HG03439 (cell line): Measurements from ENCODE around the gene AFF2.

Experiments used
- ATAC-seq: cut with Tn5 transposase; IDR thresholded peaks from one replicate; pipeline ENCODE4 v1.9.1; 2021; ENCODE audit warnings: mild to moderate bottlenecking, moderate library complexity; ENCODE audit not compliant: unreplicated experiment

AFF2 gene

DNA sequence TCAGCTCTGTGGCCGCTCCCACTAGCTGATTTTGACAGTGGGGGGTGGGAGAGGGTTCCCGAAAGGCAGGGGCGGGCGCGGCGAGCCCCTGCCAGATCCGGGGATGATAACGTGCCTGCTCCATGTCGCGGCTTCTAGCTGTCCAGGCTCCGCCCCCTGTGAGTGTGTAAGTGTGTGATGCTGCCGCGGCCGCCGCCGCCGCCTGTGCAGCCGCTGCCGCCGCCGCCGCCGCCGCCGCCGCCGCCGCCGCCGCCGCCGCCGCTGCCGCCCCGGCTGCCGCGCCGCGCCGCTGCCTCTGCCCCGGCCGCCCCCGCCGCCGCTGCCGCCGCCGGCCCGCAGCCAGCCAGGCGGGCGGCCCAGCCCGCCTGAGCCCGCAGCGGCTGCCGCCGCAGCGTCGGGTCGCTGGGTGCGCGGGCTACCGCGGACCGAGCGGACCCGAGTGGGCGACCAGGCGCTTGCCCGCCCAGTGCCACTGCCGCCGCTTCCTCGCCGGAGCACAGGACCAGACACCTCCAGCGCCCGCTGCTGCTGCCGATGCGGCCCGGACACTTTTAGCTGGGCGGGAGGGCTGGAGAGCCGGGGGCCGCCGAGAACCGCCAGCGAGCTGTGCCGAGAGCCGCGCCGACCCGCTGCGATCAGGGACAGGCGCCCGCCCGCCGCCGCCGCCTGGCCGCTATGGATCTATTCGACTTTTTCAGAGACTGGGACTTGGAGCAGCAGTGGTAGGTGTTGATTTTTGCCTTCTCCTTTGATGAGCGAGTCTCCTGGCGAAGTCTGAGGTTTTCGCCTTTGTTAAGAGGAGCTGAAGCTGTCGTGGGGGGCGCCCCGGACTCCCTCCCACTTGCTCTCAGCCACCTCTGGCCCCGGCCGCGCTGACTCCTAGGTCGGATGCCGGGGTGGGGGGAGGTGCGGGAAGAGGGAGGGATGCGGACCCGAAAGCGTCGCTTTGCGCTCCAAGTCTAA, at the start of gene AFF2:
Gene AFF2 (plus strand): TSS at position 195 of the 963 bp plus-strand sequence. CDS start 481 bp downstream, at position 676.
- no peak for ATAC-seq

DNA sequence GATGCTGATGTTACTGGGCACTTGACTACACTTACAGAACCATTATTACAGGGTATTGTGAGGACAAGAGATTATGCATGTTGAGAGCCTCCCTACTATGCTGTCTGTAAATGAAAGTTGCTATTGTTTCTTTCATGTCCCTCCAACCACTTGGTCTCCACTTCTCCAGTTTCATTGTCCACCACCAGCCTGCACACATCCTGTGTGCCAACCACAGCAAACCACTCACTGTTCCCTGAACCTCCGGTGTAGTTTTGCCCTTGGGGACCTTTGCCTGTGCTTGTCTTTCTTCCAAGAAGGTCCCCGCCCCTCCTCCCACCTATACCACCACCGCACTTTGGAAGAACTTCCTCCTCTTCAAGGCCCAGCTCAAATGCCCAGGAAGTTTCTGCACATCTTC, 43.1 kb upstream of the AFF2 start:
- ATAC-seq, result no peak

DNA sequence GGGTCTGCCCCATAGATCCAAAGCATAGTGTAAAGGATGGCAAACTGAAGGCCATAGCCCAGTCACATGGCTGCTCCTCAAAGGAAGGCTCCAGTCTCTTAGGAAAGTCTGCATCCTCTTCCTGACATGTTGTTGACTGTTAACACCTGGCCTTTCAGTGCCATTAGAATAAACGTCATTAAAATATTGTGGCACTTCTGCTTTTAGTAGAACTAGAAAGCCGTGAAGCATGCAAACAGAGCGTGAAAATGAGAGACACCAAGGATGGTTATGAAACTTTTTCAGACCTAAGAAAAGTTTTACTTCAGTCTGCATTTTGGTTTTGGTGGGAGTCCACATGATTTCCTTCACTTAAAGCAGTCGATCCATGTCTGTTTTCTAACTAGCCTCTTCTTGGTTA, 41.1 kb upstream of the AFF2 start:
- ATAC-seq, result peak; percentile 89

DNA sequence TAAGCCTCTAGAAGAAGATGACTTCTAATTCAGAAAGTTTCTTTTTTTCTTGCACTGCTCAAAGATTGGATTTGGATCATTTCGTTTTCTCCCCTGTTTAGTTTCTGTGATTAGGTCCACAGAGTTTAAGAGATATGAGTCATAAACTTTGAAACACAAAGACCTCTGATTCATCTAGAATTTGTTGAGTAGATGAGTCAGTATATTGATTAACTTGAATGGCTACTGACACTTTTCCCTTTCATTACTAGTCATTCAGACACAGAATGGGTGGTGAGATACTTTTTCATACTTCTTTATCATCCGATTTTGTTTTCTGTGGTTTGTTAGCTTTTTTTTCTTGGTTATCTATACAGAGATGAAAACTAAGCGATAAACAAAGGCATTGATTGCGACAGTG, 34.1 kb upstream of the AFF2 start:
- peak; percentile 92 for ATAC-seq

DNA sequence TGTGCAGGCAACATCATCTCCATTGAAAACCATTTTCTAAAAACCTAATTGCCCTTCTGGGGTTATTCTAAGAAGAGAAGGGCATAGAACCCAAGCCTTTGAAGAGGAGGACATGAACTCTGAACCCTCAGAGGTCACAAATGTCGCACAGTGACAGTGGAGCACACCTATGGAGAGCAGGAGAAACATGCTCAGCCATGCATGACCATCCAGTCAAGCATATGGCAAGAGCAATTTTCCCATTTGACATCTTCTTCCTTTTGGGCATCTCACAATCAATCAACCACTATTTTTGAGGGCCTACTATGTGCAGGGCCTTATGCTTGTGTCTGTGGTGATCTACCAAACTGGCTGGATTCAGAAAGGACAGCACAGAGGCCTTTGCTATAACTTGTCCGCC, 30.1 kb upstream of the AFF2 start:
- no peak for ATAC-seq

DNA sequence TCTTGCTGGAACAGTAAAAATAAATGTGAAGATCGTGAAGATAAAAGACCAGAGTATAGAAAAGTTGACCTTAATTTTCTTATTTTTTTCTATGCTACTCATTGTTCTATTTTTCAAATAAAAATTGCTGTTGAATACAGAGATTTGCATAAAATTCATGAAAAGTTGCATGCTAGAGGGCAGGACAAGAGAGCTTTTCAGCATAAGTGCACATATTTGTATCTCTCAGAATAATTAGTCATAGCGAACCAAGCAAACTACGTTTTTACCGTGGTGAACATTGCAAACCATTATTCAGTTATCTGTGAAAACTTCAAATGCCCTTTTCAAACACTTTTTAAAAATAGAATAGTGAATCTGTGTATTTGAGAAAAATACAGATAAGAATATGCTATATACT, 26.4 kb upstream of the AFF2 start:
- no peak for ATAC-seq

DNA sequence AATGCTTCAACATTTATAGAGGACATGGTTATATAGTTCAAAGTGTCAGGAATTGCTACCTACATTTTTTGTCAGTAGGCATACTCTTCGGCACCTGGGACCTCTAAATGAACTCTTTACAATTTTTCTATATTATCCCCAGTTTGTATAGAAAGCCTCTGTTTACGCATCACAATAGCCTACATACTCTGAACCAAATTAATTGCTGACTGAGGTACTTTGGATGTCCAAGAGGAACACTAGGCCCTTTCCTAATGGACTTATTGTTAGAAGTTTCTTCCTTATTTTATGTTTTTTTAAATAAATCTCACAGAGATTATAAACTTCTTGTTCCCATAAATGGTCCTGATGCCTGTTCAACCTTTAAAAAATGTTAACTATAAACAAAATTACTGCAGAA, 8.4 kb upstream of the AFF2 start:
- no peak for ATAC-seq

DNA sequence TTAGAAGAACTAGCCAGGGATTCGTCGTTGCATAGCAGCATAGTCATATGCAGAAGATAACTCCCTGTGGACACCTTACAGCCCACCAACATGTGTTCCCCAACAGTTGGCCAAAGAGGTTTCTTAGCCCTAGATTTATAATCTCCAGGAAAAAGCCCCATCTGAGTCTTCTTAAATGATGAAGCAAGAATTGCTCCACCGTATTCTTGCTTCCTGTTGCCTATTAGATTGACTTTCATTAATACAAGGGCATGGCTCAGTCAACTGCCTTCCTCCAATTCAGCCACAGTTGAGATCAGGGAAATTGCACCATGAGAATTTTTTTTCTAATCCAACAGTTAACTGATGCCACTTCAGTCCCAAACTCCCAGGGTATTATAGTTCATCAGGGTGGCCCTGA, 5.2 kb upstream of the AFF2 start:
- no peak for ATAC-seq

DNA sequence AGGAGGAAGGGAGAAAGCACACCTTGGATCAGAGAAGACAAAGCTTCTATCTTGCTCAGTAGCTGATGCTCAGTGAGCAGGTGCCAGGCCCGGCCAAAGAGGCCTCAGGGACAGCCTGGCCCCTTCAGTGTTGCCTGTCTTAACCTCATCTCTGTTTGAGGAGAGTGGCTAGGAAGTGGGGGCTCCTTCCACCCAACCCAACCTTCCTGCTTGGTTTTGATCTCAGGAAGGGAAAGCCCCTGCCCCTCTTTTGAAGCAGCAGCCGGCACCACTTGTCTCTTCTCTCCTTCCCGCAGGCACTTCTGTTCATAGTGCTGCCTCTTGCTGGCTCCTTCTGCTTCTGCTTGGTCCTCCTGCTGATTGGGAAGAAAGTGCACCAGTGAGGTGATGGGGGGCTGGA, 2.4 kb upstream of the AFF2 start:
- no peak for ATAC-seq

DNA sequence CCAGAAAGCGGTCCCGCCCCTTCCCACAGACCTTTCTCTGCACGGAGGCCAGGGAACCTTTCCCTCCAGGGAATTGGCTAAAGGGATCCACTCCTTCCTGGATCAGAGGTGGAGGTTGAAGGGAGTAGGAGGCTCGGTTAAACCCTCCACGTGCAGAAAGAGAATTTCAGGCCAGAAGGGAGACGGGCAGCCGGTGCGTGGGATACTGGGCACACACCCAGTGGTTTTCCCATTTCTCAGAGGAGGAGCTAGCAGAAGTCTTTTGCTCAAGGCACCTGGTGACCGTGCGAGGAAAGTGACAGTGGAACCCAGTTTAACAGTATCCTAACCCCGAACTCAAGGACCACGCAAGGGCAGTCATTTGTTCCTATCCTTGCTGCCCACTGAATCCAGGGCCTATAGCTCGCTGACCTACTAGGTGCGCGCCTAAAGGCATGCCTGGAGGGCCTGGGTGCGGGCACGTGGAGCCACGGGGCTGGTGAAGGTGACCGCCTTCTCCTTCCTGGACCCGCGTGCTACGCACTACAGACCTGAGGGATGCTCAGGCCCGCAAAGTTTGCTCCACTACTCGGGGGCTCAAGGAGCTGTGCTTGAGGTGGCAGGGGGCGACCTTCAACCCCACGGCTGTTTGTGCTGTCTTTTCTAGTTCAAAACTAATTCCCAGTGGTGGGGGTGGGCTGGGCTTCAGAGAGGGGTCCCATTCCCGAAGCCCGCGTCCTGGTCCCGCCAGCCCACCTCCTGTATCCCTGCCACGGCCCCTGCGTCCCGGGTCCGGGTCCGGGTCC, 587 bp upstream of the AFF2 start:
- no peak for ATAC-seq

DNA sequence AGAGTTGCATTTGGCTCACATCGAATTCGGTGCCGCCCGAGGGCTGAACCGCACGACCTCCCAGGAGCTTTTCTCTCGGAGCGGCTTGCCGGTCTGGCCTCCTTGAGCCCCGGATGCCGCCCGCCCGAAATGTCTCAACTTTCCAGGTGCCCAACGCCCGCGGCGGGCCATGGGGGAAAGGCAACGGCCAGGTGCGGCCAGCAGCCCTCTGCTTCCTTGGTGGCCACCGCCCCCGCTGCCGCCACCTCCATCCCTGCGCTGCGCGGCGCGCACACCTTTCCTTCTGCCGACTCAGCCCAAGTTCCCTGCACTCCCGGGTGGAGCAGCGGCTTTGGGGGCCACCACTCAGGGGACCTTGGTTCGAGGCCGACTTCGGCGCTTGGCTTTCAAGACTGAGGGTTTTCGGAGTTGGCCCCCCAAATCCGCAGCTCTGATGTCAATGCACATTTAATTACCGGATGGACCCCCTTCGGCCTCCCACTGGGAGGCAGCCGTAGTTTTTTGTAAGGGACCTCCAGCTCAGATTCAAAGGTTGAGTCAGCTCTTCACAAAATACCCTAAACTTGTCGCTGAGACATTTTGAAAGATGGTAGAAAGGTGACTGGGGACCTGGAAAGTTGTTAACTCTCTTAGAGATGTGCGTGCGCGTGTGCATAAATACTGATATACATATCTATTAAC, 1.1 kb downstream of the AFF2 start:
- no peak for ATAC-seq

DNA sequence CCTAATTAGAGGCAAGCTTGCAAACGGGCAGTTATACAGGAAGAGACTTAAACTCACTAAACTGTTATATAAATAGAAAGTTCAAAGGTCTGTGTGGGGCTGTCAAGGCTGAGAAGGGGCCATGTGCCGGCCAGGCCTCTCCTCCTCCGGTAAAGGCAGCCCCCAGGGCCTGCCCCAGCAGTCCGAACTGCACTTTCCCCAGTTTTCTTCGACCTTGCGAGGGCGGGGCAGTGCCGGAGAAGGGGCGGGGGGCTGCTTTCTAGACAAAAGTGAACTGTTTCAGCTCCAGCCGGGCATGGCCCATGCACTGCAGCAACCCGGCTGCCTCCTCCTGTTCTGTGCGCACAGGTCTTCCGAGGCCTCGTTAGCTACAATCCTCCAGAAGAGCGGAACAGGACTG, 4.1 kb downstream of the AFF2 start:
- ATAC-seq, result no peak

DNA sequence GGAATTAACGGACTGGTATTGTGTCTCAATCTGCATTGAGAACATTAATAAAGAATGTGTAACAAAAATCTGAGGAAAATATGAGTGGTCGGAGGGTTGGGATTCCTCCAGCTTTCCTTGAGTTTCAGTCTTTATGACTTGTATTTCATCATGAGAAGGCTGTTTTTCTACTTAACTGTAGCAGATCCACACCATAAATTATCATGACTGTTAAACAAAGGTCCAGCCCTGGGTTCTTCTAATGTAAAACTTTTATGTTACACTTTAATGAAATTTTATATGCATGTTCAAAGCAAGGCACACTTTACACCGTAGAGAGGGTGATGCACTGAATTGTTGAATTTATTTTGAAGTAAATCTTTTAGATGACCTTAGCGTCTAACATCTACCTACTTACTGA, 7.0 kb downstream of the AFF2 start:
- no peak for ATAC-seq

DNA sequence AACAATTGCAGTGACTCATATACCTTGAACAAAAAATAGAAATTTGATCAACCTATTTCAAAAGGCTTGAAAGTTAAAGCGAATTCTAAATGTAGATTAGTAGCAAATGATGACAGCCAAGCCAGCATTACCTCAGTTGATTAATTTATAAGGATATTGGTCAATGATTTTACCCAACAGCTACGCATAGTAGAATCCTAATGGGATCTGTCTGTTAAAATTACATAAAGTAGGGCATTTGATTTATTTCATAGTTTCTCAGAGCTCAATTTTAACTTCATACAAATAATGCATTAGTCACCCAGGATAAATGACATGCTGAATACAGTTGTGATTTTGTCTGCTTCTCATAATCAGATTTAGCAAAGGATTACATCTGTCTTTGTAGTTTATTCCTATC, 12.0 kb downstream of the AFF2 start:
- no peak for ATAC-seq

DNA sequence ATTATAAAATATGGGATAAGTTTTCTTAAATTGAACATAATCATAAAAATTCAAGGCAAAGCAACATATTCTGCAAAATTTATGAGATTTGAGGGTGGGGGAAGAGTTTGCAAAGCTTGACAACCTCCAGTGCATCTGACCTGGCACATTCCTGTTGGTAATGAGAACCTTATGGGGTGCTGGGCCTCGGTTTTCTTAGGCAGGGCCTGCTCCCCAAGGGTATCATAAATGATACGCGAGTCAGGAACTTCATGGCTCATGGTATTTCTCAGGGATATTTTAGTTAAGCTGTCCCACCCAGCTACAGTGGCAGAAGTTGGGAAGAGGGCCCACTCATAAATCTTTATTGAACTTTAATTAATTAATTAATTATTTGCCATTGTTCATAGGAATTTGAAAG, 13.2 kb downstream of the AFF2 start:
- ATAC-seq, result no peak

DNA sequence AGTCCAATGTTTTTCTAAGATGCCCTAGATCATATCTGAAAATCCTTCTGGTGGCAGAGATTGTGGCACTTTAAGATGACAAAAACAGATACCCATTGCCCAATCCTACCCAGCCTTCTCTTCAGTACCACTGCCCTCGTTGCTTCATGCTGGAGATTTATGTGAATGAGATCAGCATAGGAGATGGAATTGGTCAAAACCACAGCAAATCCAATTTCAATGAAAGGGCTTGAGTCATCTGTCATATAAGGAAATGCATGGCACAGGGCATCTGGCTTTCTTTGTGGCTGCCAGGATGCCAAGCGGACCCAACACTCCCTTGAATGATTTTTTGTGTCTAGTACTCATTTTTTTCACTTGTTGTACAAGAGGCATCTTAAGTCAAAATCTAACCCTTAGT, 16.8 kb downstream of the AFF2 start:
- ATAC-seq, result no peak

DNA sequence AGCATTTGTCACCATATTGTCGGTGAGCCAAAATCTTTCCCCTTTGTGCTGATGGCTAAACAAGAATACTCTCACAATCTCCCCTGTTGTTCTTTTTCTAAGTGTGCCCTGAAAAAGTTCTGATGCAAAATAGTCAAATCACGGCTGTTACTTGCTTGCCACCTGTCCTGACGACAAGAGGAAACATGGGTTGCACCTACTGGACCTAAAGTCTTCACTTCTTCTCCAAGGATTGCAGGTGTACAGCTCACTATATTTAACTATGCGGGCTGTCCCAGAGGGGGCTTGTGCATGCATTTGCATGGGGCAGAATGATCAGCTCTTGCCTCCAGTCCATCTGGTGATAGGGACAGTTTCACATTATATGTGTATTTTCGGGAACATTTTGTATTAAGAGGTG, 21.6 kb downstream of the AFF2 start:
- ATAC-seq, result no peak

DNA sequence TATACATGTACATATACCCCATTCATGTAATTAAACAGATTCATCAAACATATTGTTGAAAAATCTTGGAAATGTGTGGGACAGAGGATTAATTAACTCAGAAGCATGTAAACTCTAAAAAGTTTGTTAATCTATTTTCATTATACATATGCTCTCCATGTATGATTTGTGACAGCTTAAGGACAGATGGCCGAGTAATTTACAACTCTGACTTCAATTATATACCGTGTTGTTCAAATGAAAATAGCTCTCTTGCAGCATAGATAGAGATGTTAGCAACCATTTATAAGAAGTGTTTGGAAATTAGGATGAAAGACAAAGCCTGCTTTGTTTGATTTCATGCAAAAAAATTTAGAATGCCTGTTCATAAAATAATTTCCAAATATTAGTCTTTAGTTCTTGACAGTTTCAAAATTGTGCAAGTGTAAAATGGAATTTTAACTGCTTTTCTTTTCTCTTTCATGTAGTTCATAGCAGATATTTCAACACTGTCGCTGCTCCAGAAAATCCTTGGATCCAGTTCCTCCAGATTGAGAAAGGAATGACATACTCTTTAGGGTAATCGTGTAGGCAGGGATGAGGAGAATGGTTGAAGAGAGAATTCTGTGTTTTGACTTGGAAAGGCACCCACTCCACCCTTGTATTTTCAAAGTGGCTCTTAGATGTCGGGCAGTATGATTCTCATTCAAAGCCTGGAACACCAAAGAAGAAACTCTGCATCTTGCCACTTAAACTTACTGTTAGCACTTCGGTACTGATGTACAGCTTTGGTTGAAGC, 23.1 kb downstream of the AFF2 start:
- ATAC-seq, result no peak

DNA sequence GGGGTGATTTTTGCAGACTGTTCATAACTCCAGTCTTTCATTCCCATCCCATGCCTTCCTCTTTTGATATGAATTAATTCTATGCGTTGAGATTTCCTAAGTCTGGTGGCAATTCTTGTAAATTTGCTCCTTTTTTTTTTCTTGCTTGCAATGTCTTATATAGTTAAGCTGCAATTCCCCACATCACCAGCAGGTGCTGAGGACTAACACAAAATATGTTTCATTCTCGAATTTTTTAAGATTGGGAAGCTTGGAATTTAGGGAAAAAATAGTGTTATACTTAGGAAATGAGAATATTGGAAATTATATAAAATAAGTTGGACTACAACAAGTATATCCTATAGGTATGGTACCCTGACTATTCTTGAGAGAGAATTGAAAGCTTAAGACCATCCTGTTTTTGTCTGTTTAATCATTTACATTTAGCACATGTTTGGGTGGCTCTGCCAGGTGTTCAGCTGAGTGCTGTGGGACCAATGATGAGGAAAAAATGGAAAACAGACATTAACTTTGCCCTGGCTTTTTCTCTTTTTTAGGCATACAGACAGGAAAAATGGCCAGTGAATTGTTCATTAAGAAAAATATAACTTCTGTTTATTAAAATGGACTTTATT, 30.2 kb downstream of the AFF2 start:
- ATAC-seq, result no peak

DNA sequence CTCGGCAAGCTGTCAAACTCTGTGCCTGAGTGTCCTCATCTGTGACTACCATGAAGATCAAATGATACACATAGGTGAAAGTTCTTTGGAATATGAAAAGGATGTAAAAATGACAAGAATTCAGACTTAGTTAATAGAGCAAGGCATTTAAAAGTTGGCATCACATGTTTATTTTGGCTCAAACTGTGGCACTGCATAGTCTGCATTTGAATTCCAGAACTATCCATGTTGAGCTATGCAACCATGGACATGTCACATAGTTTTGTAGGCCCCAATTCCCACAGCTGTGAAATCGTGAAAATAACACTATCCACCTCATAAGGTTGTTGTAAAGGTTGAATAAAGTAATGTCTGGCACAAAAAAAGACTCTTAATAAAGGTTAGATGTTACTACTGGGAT, 33.9 kb downstream of the AFF2 start:
- ATAC-seq, result no peak
